ENCODE data around the gene PCNA.
A peak's percentile ranks its signal among the peaks of the same experiment; 100 is the strongest.

DNA sequence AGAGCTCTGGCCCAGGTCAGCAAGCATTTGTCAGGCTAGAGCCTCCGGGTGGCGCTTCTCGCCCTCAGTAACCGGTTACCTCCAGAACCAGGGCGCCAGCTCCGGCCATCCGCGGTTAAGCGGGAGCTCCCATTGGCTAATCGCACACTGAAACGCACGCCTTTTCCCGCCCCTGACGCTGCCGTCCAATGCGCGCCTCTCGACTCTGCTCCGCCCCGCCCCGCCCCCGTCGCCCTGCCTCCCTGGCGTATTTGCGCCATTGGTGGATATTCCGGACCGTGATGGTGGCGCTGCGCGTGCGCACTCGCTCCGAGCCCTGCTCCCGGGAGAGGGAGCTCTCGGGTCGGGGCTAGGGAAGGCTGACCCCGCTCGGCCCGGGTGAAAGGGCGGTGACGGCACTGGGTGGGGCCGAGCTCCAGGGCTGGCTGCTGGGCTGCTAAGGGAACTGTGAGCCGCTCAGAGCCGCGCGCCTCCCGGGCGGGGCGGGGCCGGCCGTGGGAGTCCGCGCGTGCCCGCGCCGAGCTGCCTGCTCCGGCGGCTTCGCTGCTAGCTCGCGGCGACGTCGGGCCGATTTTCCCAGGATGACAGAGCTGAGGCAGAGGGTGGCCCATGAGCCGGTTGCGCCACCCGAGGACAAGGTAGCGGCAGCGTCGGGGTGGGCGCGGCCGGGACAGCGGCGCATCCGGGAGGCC is 6.9 kb upstream of the PCNA start, which contains the start of gene CDS2:
- TF ChIP-seq, protein P1, sequence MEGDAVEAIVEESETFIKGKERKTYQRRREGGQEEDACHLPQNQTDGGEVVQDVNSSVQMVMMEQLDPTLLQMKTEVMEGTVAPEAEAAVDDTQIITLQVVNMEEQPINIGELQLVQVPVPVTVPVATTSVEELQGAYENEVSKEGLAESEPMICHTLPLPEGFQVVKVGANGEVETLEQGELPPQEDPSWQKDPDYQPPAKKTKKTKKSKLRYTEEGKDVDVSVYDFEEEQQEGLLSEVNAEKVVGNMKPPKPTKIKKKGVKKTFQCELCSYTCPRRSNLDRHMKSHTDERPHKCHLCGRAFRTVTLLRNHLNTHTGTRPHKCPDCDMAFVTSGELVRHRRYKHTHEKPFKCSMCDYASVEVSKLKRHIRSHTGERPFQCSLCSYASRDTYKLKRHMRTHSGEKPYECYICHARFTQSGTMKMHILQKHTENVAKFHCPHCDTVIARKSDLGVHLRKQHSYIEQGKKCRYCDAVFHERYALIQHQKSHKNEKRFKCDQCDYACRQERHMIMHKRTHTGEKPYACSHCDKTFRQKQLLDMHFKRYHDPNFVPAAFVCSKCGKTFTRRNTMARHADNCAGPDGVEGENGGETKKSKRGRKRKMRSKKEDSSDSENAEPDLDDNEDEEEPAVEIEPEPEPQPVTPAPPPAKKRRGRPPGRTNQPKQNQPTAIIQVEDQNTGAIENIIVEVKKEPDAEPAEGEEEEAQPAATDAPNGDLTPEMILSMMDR (IDR thresholded peaks at IDR 0.05) = peak; percentile 61
- TF ChIP-seq EZH2 (IDR thresholded peaks at IDR 0.05) = no peak
